ENCODE measurements around the gene GALNTL6. TPM values are rescaled to one million over a fixed set of nuclear protein-coding genes. Genes with fewer than 3 reads are reported as not detected.

The GALNTL6 gene
- total and polyA plus RNA-seq, 9 of the 15 experiments (the other 6 are each of a cell fraction or from before 2014, with no cell fraction given), result 0.18 to 0.50 (median 0.29) TPM

DNA sequence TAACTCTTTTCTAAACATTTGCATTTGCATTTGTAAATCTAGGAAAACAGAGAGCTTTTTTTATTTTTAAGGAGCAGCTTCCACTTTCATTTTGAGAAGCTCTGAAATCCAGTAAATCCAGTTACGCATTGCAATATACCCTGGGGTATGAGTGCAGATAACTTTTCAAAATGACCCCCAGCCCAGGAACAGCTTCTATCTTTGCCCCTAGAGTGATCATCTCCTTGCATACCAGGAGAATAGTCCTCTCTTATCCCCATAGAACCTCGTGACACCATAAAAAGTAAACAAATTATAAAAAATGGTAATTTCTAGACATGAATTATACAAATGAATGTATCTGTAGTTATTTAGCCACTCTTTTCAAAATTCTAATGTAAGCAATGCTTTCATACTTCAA lies 1063.2 kb downstream of the GALNTL6 start:
- POLR2A ChIA-PET, result no interaction called here
- H3K27me3 ChIP-seq (ENCODE audit: control insufficient read depth in 2 of 2, insufficient read depth in 2 of 2, low read length in 2 of 2), result no peaks in the 10 kb centered on the region
- H3K4me2 ChIP-seq (ENCODE audit: insufficient read depth, low read length), result no peak overlapping the region
- no peaks in the 10 kb centered on the region for H3K4me1 ChIP-seq (replicated peaks in 1 of 2; ENCODE audit: control insufficient read depth in 2 of 2, insufficient read depth in 2 of 2, low read length in 2 of 2)
- FAIRE-seq (no peak), ATAC-seq (no peak), DNase-seq (ENCODE audit: extremely low read depth in 1 of 4, low spot score in 3 of 4) (no peak)
- H3K27ac ChIP-seq (ENCODE audit: extremely low read depth, low read depth, low read length), result no peak overlapping the region
- H3K9me3 ChIP-seq (replicated peaks; ENCODE audit: control insufficient read depth, insufficient read depth, low read depth, low read length), result no peaks in the 10 kb centered on the region
- in situ Hi-C loops (cut with MboI), result no loop called here
- H3K36me3 ChIP-seq (ENCODE audit: control insufficient read depth, insufficient read depth, low read length), result no peaks in the 10 kb centered on the region
- no peaks in the 10 kb centered on the region for H3K79me2 ChIP-seq (ENCODE audit: control insufficient read depth, insufficient read depth, low read length)
- H4K20me1 ChIP-seq (replicated peaks; ENCODE audit: control insufficient read depth, insufficient read depth, low read length), result no peaks in the 10 kb centered on the region; the same call in 1 of the 2 replicates
- H2AFZ ChIP-seq (ENCODE audit: low read depth, low read length), result no peak overlapping the region
- no peak overlapping the region for H3K4me3 ChIP-seq
- no TSS peak for BruUV-seq (replicated peaks)
- CTCF ChIA-PET (ENCODE audit: low intra/inter-chr PET ratio), result no interaction called here
- 4% methylated on average over 2 of the region's 2 CpGs for WGBS (ENCODE audit: insufficient coverage, low coverage, missing lambda C conversion rate)
- no peaks in the 10 kb centered on the region for H3K9me1 ChIP-seq (ENCODE audit: control insufficient read depth, insufficient read depth, low read length)
- no peak overlapping the region for H3K9ac ChIP-seq (ENCODE audit: insufficient read depth in 1 of 2, low read depth in 2 of 2, low read length in 2 of 2)
- intact Hi-C loops (cut with micrococcal nuclease), result no loop called here
- TF ChIP-seq RBM39 (optimal IDR thresholded peaks at IDR 0.05; ENCODE audit: low read depth, low read length) (no peak), MAZ (CRISPR knock-in tag; conservative IDR thresholded peaks at IDR 0.05 in 1 of 2, IDR thresholded peaks at IDR 0.05 in 1 of 2) (no peak), ZNF23 (CRISPR knock-in tag; IDR thresholded peaks at IDR 0.05) (no peak), MEF2A (IDR thresholded peaks at IDR 0.05; ENCODE audit: control insufficient read depth, low read depth, low read length) (no peak), KDM2B (CRISPR knock-in tag; IDR thresholded peaks at IDR 0.05) (no peak), ZNF347 (CRISPR knock-in tag; IDR thresholded peaks at IDR 0.05; ENCODE audit: low read depth) (no peak), TEAD2 (tag; IDR thresholded peaks at IDR 0.05) (no peak), NBN (IDR thresholded peaks at IDR 0.05; ENCODE audit: low read depth) (no peak), PHTF2 (CRISPR knock-in tag; IDR thresholded peaks at IDR 0.05) (no peak), ETS2 (tag; IDR thresholded peaks at IDR 0.05; ENCODE audit: borderline replicate concordance, poor library complexity, severe bottlenecking) (no peak), MCM5 (IDR thresholded peaks at IDR 0.05; ENCODE audit: low read depth) (no peak), ZNF143 (CRISPR knock-in tag; IDR thresholded peaks at IDR 0.05) (no peak), ZNF184 (CRISPR knock-in tag; IDR thresholded peaks at IDR 0.05) (no peak)
- TF ChIP-seq, protein P1, sequence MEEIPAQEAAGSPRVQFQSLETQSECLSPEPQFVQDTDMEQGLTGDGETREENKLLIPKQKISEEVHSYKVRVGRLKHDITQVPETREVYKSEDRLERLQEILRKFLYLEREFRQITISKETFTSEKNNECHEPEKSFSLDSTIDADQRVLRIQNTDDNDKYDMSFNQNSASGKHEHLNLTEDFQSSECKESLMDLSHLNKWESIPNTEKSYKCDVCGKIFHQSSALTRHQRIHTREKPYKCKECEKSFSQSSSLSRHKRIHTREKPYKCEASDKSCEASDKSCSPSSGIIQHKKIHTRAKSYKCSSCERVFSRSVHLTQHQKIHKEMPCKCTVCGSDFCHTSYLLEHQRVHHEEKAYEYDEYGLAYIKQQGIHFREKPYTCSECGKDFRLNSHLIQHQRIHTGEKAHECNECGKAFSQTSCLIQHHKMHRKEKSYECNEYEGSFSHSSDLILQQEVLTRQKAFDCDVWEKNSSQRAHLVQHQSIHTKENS (CRISPR knock-in tag; IDR thresholded peaks at IDR 0.05), result no peak
- TF ChIP-seq, protein P2, sequence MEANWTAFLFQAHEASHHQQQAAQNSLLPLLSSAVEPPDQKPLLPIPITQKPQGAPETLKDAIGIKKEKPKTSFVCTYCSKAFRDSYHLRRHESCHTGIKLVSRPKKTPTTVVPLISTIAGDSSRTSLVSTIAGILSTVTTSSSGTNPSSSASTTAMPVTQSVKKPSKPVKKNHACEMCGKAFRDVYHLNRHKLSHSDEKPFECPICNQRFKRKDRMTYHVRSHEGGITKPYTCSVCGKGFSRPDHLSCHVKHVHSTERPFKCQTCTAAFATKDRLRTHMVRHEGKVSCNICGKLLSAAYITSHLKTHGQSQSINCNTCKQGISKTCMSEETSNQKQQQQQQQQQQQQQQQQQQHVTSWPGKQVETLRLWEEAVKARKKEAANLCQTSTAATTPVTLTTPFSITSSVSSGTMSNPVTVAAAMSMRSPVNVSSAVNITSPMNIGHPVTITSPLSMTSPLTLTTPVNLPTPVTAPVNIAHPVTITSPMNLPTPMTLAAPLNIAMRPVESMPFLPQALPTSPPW (CRISPR knock-in tag; IDR thresholded peaks at IDR 0.05), result no peak
- TF ChIP-seq, protein P3, sequence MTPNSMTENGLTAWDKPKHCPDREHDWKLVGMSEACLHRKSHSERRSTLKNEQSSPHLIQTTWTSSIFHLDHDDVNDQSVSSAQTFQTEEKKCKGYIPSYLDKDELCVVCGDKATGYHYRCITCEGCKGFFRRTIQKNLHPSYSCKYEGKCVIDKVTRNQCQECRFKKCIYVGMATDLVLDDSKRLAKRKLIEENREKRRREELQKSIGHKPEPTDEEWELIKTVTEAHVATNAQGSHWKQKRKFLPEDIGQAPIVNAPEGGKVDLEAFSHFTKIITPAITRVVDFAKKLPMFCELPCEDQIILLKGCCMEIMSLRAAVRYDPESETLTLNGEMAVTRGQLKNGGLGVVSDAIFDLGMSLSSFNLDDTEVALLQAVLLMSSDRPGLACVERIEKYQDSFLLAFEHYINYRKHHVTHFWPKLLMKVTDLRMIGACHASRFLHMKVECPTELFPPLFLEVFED (CRISPR knock-in tag; conservative IDR thresholded peaks at IDR 0.05), result no peak
- TF ChIP-seq, protein P4, sequence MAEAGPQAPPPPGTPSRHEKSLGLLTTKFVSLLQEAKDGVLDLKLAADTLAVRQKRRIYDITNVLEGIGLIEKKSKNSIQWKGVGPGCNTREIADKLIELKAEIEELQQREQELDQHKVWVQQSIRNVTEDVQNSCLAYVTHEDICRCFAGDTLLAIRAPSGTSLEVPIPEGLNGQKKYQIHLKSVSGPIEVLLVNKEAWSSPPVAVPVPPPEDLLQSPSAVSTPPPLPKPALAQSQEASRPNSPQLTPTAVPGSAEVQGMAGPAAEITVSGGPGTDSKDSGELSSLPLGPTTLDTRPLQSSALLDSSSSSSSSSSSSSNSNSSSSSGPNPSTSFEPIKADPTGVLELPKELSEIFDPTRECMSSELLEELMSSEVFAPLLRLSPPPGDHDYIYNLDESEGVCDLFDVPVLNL (CRISPR knock-in tag; IDR thresholded peaks at IDR 0.05; ENCODE audit: low read depth), result no peak
- TF ChIP-seq, protein P5, sequence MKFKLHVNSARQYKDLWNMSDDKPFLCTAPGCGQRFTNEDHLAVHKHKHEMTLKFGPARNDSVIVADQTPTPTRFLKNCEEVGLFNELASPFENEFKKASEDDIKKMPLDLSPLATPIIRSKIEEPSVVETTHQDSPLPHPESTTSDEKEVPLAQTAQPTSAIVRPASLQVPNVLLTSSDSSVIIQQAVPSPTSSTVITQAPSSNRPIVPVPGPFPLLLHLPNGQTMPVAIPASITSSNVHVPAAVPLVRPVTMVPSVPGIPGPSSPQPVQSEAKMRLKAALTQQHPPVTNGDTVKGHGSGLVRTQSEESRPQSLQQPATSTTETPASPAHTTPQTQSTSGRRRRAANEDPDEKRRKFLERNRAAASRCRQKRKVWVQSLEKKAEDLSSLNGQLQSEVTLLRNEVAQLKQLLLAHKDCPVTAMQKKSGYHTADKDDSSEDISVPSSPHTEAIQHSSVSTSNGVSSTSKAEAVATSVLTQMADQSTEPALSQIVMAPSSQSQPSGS (CRISPR knock-in tag; IDR thresholded peaks at IDR 0.05), result no peak

Measured in K562 (cell line).